GM12865 (cell line): ENCODE measurements around the gene SPEM2.

ENCODE experiments used
- DNase-seq: peaks from one replicate; pipeline ENCODE4 v3.0.0; 2010; ENCODE audit warnings: low read depth
- H3K4me3 ChIP-seq: 2 replicates; pipeline ENCODE4 v1.5.1; 2011; ENCODE audit warnings: mild to moderate bottlenecking, low read depth, low read length, control low read depth
- TF ChIP-seq, protein P1 (sequence below): IDR thresholded peaks from 2 replicates; pipeline ENCODE4 v1.5.1; 2011; ENCODE audit warnings: low read length, control low read depth, low read depth, inconsistent platforms; ENCODE audit not compliant: insufficient read depth; ENCODE audit errors: missing control alignments

Gene SPEM2

GRCh38 chr17:7460850-7461660 lies 35.6 kb downstream of the SPEM2 start:
- H3K4me3 ChIP-seq, result no peak overlapping the region
- TF ChIP-seq, protein P1, sequence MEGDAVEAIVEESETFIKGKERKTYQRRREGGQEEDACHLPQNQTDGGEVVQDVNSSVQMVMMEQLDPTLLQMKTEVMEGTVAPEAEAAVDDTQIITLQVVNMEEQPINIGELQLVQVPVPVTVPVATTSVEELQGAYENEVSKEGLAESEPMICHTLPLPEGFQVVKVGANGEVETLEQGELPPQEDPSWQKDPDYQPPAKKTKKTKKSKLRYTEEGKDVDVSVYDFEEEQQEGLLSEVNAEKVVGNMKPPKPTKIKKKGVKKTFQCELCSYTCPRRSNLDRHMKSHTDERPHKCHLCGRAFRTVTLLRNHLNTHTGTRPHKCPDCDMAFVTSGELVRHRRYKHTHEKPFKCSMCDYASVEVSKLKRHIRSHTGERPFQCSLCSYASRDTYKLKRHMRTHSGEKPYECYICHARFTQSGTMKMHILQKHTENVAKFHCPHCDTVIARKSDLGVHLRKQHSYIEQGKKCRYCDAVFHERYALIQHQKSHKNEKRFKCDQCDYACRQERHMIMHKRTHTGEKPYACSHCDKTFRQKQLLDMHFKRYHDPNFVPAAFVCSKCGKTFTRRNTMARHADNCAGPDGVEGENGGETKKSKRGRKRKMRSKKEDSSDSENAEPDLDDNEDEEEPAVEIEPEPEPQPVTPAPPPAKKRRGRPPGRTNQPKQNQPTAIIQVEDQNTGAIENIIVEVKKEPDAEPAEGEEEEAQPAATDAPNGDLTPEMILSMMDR, result no peak
- DNase-seq, result no peak

GRCh38 chr17:7462474-7463371 lies 37.3 kb downstream of the SPEM2 start:
- TF ChIP-seq, protein P1, result no peak
- H3K4me3 ChIP-seq, result no peak overlapping the region
- no peak for DNase-seq

DNA sequence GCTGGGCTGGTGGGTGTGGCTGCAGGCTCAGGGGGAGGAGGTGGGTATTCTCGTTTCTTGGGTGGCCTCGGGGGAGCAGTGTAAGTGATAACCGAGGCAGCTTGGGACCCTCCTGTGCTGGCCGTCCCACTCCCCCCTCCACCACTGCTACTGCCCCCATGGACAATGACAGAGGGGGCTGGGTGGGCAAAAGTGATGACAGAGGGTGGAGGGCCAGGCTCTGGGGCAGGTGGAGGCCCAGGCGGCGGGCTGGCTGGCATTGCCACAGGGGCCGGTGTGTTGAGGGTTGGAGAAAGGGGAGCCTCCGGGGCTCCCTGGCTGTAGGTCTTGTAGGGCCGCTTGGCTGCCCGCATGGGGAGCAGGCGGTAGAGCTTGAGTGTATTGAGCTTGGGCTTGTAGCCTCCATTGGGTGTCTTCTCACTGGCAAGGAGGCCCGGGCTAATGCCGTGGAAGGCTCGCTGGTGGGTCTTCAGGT lies 38.0 kb downstream of the SPEM2 start:
- H3K4me3 ChIP-seq, result no peak overlapping the region
- no peak for DNase-seq
- TF ChIP-seq, protein P1, result no peak

- H3K4me3 ChIP-seq, result no peak overlapping the region
- DNase-seq, result no peak
- TF ChIP-seq, protein P1, result no peak
These were observed 38.7 kb downstream of the SPEM2 start for GRCh38 chr17:7464081-7464480.

- DNase-seq, result no peak
- no peak overlapping the region for H3K4me3 ChIP-seq
- TF ChIP-seq, protein P1, result no peak
These were observed 40.3 kb downstream of the SPEM2 start for GRCh38 chr17:7465597-7466275.

GRCh38 chr17:7466318-7466638 lies 40.9 kb downstream of the SPEM2 start:
- TF ChIP-seq, protein P1, result no peak

More at GRCh38 chr17:7466318-7466638, 40.9 kb downstream of the SPEM2 start:
- no peak for DNase-seq
- H3K4me3 ChIP-seq, result no peak overlapping the region
